ENCODE data around the gene NR6A1.

NR6A1 gene

DNA sequence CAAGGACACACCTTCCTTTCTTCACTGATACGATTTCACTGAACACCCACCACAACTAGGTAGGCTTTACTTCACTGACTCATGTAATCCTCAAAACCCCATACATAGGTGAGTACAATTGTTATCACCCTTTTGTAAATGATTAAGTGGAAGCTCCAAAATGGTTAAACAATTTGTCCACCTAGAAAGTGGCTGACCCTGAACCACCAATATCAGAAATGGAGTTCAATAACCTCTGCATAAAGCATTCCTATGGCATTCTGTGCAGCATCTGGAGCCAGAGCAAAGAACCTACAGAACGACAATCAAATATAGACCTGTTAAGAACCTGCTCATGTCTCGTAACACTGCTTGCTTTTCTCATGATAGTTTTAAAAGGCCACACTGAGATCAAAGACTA lies 213.2 kb downstream of the NR6A1 start:
- no peak for DNase-seq

DNA sequence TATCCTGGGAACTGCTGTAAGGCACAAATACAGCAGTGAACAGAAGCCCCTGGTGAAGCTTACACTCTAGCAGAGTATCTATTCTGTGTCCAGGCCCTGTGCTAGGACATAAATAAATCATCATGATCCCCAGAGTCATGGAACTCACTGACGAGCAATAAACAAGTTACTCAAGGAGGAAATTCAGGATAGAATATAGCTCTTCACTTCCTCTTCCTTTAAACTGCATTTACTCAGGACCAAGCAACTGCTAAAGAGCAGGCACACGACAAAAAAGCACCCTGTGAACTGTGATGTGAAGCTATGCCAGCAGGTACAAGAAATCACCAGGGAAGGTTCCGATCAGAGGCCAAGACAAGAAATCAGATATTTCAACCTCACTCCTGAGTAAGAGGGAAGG lies 216.1 kb downstream of the NR6A1 start:
- no peak for DNase-seq

DNA sequence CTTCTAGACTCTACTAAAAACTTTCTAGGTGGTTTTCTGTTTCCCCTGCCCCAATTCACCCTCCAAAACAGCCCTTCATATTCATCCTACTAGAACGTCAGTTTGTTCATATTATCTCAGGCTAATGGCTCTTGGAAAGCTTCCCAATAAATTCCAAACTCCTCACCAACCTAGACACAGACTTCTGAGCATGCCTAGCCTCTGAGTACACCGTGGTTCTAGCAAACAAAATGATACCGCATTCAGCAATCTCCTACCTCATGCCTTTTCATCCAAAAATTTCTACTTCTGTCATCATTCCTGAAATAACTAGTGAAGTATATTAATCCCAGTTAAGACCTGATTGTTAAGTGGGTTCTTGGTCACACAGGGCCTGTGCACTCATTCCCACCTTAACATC lies 217.4 kb downstream of the NR6A1 start:
- no peak for DNase-seq

DNA sequence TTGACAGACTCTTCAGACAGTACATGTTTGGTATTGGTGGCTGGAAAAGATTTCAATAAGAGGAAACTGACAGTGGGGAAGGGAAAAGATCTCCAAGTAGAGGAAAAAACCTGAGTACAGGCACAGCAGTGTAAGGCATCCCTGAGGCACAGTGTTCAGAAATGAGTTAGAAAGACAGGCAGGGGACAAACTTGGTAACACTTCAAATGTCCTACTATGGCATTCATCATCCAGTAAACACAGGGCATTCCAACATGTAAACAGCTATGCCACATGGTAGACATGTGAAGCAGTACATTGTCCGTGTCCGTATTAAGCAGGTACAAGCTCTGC lies 218.9 kb downstream of the NR6A1 start:
- no peak for DNase-seq

DNA sequence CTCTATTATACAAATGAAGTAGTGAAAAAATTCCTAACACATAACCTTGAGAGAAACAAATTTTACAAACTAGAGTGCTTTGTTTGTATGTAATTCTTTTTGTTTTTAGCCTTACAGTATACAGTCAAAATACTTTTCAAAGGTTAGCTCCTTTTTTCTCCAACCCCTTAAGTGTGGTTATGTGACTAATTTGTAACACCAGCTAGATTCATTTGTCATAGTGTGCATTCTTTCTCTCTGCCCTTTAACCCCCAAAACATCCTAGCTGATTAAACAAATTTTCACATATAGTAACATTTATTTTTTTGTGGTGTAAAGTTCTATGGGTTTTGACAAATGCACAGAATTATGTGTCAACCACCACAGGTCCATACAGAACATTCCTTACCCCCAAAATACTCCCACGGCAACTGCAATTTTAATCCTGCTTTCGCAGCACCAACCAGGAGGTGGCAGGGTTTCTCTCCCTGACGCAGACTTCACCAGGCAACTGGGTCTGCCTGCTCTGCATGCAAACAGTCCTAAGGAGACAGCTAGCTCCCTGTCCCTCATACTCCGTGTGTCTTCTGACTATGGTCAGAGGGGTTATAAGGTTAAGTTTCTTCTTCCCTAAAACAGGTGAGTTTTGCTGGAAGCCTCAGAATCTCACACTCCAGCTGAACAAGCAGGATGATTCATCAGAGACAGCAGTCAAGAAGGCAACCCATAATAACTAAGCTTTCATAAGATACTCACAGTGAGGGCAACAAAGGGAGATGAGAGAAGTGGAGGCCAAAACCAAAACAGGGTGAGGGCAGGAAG lies 219.4 kb downstream of the NR6A1 start:
- DNase-seq = peak; percentile 2

- DNase-seq = no peak
Observed at GRCh38 chr9:124550072-124550471, 221.0 kb downstream of the NR6A1 start.

- DNase-seq = no peak
Observed at GRCh38 chr9:124549016-124549415, 222.1 kb downstream of the NR6A1 start.

GRCh38 chr9:124544535-124544934 lies 226.6 kb downstream of the NR6A1 start:
- DNase-seq = no peak

DNA sequence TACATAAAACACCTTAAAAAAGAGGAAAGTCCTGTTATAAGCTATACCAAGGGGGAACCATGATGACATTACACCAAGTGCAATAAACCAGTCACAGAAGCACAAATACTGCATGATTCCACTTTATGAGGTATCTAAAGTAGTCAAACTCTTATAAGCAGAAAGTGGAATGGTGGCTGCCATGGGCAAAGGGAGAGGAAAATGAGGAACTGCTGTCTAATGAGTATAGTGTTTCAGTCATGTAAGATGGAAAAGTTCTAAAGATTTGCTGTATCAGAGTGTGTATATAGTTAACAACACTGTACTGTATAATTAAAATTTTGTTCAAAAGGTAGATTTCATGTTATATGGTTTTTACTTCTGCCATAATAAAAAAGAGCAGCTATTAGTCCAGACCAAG lies 229.3 kb downstream of the NR6A1 start:
- DNase-seq = no peak

GRCh38 chr9:124537926-124538325 lies 233.2 kb downstream of the NR6A1 start:
- DNase-seq = no peak

- no peak for DNase-seq
Observed at GRCh38 chr9:124535846-124536245, 235.3 kb downstream of the NR6A1 start.

- no peak for DNase-seq
Observed at GRCh38 chr9:124532897-124533296, 238.2 kb downstream of the NR6A1 start.

GRCh38 chr9:124531115-124531514 lies 240.0 kb downstream of the NR6A1 start:
- DNase-seq = no peak

DNA sequence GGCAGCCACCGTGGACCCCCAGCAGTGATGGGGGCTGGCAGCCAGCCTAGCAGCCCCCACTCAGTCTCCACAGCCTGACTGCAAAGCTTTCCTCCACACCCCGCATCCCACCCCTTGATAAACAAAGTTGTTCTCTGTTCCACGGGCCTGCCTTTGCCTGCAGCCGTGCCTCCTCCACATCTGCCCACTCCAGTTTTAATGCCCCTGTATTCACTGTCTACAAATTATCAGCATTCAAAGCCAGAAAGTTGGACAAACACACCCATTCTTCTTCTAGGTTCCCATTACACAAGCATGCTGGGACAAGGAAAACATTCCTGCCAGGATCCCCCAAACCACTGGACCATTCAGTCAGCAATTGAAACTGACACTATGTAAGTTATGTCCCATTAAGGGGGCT lies 240.9 kb downstream of the NR6A1 start:
- no peak for DNase-seq

DNA sequence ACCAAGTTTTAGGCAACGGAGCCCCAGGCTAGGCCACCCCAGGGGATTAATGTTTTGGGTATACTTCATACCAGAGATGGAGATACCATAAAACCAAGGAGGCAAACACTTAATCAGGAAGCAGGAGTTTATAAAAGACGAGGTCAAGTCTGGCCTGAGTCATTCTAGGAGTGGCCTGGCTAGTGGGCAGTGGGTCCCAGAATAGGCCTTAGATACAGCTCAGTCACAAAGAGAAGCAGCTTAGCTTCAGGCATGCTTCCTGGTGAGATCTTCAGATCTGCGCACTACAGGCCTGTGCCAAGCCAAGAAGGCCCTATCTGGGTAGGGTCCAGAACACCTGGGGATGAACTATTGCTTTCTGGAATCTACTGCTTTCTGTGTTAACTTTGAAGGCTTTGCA lies 243.3 kb downstream of the NR6A1 start:
- no peak for DNase-seq

GRCh38 chr9:124526174-124526573 lies 244.9 kb downstream of the NR6A1 start:
- DNase-seq = no peak

- DNase-seq = no peak
Observed at GRCh38 chr9:124522121-124523098, 248.7 kb downstream of the NR6A1 start.

- no peak for DNase-seq
Observed at GRCh38 chr9:124521142-124521541, 250.0 kb downstream of the NR6A1 start.

DNA sequence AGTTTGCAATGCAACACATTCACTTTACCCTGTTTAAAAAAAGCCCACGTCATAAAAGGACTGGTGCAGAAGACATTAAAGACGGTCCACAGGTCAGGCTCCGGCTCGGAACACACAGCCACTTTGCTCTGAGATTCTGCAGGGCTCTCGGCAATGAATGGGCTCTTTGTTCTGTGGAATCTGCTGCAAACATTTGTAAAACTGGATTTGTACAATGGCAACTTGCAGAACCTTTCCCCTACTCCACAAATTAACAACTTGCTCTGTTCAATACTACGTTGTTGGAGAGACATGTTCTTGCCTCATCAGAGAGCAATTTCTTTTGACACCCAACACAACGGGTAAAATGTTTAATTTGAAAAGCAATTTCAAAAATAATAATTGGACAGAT lies 250.9 kb downstream of the NR6A1 start:
- DNase-seq = no peak

- DNase-seq = no peak
Observed at GRCh38 chr9:124518116-124518515, 253.0 kb downstream of the NR6A1 start.

DNA sequence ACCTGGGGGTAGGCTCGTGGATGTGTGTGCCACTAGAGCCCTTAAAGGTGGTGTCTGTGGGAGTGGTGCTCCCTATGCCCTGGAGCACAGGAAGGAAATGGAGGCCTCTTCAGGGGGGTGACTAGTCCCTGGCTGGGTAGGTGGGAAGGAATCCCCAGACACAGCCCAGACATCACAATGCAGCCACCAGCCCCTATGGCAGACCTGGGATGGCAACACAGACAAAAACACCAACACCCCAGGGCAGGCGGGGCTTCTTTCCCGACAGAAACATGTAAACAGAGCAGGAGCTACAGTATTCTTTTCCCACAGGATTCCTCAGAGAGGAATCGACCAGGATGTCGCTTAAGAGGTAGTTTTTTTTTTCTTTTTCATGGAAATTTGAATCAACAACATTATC lies 253.5 kb downstream of the NR6A1 start:
- DNase-seq = no peak

DNA sequence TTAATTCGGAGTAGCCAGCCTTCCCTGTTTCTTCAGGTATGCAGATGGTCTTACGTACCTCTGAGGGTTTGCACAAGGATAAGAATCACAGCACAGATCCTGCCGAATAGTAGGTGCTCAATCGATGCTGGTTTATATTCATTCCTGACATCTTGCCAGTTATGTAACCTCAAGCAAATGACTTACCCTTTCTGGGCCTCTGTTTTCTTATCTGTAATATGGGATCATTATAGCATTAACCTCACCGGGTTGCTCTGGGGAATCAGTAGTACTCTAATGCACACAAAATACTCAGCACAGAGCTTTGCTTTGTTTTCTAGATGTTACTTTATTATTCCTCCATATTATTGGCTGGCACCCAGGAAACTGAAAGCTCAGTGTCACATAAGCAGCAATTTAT lies 256.2 kb downstream of the NR6A1 start:
- no peak for DNase-seq

- no peak for DNase-seq
Observed at GRCh38 chr9:124514125-124514524, 257.0 kb downstream of the NR6A1 start.

- DNase-seq = no peak
Observed at GRCh38 chr9:124513376-124513994, 257.6 kb downstream of the NR6A1 start.

Measured in DMS79 treated with DMSO at 0.1 percent for 48 hours (cell line).